Stomach (tissue), 9 donors: ENCODE data around the gene MYCBPAP. TPM values are rescaled to one million over a fixed set of nuclear protein-coding genes. Genes with fewer than 3 reads are reported as not detected.
A peak's percentile ranks its signal among the peaks of the same experiment; 100 is the strongest.
"Not testable (repeated sequence)": the region's sequence is repeated elsewhere in the genome, so short reads cannot be mapped to it uniquely, and the experiment has no call there.

Experiments
- DNase-seq, 2 donors: peaks; one replicate each; pipeline versions ENCODE4 v3.0.0 to v3.0.0-alpha.2; 2013 to 2019
- H3K27ac ChIP-seq, 5 donors: fragments of 200-600 bp in 4 of 5; sonication (generic) in 4 of 5; one replicate each; pipeline ENCODE4 v1.5.1; 2013 to 2019; ENCODE audit warnings: mild to moderate bottlenecking in 1 of 5, moderate library complexity in 1 of 5
- H3K27me3 ChIP-seq, 3 donors: fragments of 200-600 bp; sonication (generic); one replicate each; pipeline ENCODE4 v1.5.1; 2017 to 2019; ENCODE audit warnings: mixed run types in 1 of 3
- H3K36me3 ChIP-seq, 4 donors: fragments of 200-600 bp; sonication (generic); 1 replicate in 3 of 4; 2 replicates in 1 of 4; pipeline ENCODE4 v1.5.1; 2016 to 2019
- H3K4me1 ChIP-seq, 4 donors: fragments of 200-600 bp; sonication (generic); one replicate each; pipeline ENCODE4 v1.5.1; 2016 to 2019
- H3K4me3 ChIP-seq, 4 donors: fragments of 200-600 bp; sonication (generic) in 3 of 4; one replicate each; pipeline ENCODE4 v1.5.1; 2016 to 2019; ENCODE audit warnings: mild to moderate bottlenecking in 1 of 4
- H3K9me3 ChIP-seq, 4 donors: fragments of 200-600 bp; sonication (generic); one replicate each; pipeline ENCODE4 v1.5.1; 2016 to 2019
- EP300 ChIP-seq: sonication (generic); formaldehyde crosslinking; IDR thresholded peaks from one replicate; pipeline ENCODE4 v1.6.1; 2017; ENCODE audit warnings: antibody characterized with exemption
- POLR2A ChIP-seq, 4 donors: fragments of 450-650 bp; IDR thresholded peaks; one replicate each; pipeline ENCODE4 v1.6.1; 2016; ENCODE audit warnings: antibody characterized with exemption in 4 of 4, control low read depth in 2 of 4, mild to moderate bottlenecking in 1 of 4, moderate library complexity in 1 of 4
- POLR2AphosphoS5 ChIP-seq, 3 donors: sonication (generic); formaldehyde crosslinking; IDR thresholded peaks; one replicate each; pipeline ENCODE4 v1.6.1; 2016; ENCODE audit warnings: antibody characterized with exemption in 3 of 3
- WGBS, 5 donors: extraction: QIAGEN DNeasy Blood & Tissue Kit in 3 of 5; methylation state at CpG; one replicate each; pipeline versions ENCODE4 v1.1.5 to v1.1.7; 2013 to 2018; 5-methylcytosine and 5-hydroxymethylcytosine counted together
- intact Hi-C: fragments of 100-400 bp; cut with DNase I; formaldehyde crosslinking; loops from one replicate; pipeline ENCODE4 v1.15.1; 2023; ENCODE audit warnings: low total_unique reads
- polyA plus RNA-seq, 3 donors: library from polyadenylated mRNA; stranded (reverse); fragments of 200-250 nt; gene quantifications; one replicate each; pipeline ENCODE4 v1.2.3, GENCODE V29; 2013
- total RNA-seq, 5 donors: library from RNA; depleted of rRNA; stranded (reverse); fragments of >200 nt; gene quantifications; one replicate each; pipeline versions ENCODE4 v1.1.0 to v1.2.3, GENCODE V29; 2014 to 2016
- TF ChIP-seq, protein P1 (sequence below), 7 experiments: fragments of 450-650 bp in 4 of 7; fragments of 200-600 bp in 3 of 7; sonication (generic) in 3 of 7; IDR thresholded peaks; one replicate each; pipeline ENCODE4 v1.5.1; 2016 to 2019; ENCODE audit warnings: antibody characterized with exemption in 7 of 7, control low read depth in 2 of 7, mild to moderate bottlenecking in 1 of 7
- donor health status: healthy with polysubstance abuse.
- donor health status: Bipolar disorder and iron deficiency.
- donor health status: healthy.

MYCBPAP gene
- total and polyA plus RNA-seq, 8 donors = 0.25 to 2.7 (median 1.1) TPM; not detected in 3

DNA sequence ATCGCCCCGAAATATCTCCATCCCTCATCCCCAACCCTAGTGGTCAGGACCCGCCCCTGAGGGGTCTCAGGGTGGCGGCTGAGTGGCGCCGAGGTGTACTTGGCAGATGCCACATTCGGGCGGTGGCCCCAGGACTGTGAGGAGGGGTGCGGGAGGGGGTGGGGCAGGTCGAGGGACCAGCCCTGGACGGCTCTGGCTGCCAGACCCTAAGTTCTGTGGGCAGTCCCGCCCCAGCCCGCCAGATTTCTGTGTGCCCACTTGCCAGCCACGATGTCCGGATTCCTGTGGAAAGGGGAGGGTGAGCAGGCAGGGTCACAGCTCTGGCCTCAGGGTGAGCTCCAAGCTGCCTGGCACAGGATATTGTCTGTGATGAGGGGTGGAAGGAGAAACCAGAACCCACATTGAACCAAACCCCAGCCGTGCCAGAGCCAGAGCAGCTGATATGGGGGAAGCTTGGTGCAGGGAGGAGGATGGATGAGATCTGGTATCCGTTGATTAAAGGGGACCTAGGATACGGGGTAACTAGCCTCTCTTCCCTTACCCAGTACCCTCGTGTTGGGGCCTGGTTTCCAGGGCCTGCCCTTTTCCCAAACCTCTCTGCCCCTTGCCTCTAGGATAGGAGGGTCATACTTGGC lies 38.5 kb upstream of the MYCBPAP start:
- H3K36me3 ChIP-seq = peaks cover 0 to 48% (median 42%) of the 10 kb centered on the region in 4 donors
- H3K27ac ChIP-seq = no peak overlapping the region

DNA sequence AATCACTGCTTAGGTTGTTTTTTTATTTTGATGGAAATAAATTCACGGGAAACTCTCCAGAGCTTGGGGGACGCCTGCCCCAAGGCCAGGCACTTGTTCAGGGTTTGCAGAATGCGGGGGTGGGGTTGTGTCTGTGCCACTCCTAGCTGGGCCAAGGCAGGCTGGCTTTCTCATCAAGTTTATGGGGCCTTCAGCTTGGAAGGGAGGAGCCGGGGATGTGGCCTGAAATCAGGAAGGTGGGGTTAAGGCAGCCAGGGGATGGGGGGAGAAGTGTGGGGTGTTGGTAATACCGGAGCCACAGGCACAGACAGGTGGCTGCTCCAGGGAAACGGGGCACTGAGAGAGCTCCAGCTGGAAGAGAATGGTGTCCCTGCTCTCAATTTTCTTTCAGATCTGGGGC lies 37.8 kb upstream of the MYCBPAP start:
- H3K4me3 ChIP-seq = no peak overlapping the region
- no peak overlapping the region for H3K27ac ChIP-seq
- intact Hi-C loops = loop anchor here (10.0 kb wide), 1 partner anchor 106 kb away; no protein-coding TSS in a partner anchor
- no peak for DNase-seq
- H3K9me3 ChIP-seq = no peaks in the 10 kb centered on the region
- TF ChIP-seq POLR2A (IDR thresholded peaks at IDR 0.05) (no peak), POLR2AphosphoS5 (IDR thresholded peaks at IDR 0.05) (no peak), EP300 (no peak)
- TF ChIP-seq, protein P1, sequence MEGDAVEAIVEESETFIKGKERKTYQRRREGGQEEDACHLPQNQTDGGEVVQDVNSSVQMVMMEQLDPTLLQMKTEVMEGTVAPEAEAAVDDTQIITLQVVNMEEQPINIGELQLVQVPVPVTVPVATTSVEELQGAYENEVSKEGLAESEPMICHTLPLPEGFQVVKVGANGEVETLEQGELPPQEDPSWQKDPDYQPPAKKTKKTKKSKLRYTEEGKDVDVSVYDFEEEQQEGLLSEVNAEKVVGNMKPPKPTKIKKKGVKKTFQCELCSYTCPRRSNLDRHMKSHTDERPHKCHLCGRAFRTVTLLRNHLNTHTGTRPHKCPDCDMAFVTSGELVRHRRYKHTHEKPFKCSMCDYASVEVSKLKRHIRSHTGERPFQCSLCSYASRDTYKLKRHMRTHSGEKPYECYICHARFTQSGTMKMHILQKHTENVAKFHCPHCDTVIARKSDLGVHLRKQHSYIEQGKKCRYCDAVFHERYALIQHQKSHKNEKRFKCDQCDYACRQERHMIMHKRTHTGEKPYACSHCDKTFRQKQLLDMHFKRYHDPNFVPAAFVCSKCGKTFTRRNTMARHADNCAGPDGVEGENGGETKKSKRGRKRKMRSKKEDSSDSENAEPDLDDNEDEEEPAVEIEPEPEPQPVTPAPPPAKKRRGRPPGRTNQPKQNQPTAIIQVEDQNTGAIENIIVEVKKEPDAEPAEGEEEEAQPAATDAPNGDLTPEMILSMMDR (IDR thresholded peaks at IDR 0.05) = no peak
- H3K27me3 ChIP-seq = peaks cover 0 to 35% (median 12%) of the 10 kb centered on the region in 3 donors
- peaks cover 0 to 44% (median 36%) of the 10 kb centered on the region in 4 donors for H3K36me3 ChIP-seq
- WGBS, 5 donors = 71 to 87% (median 85%) methylated on average over 6 of the region's 6 CpGs
- H3K4me1 ChIP-seq = peaks cover 31 to 37% (median 35%) of the 10 kb centered on the region in 4 donors

More for the DNA sequence above, 38.5 kb upstream of the MYCBPAP start:
- peaks cover 0 to 35% (median 12%) of the 10 kb centered on the region in 3 donors for H3K27me3 ChIP-seq
- WGBS, 5 donors = 60 to 77% (median 68%) methylated on average over 17 to 19 of the region's 19 CpGs
- no peak for TF ChIP-seq POLR2A (IDR thresholded peaks at IDR 0.05)
- TF ChIP-seq POLR2AphosphoS5 (IDR thresholded peaks at IDR 0.05) = no peak
- no peak for TF ChIP-seq EP300
- TF ChIP-seq, protein P1 (IDR thresholded peaks at IDR 0.05) = no peak
- no peaks in the 10 kb centered on the region for H3K9me3 ChIP-seq
- H3K4me3 ChIP-seq = peak overlapping the region in 1 of 4 donors; percentile 42
- no peak for DNase-seq
- intact Hi-C loops = loop anchor here (10.0 kb wide), 1 partner anchor 105 kb away; no protein-coding TSS in a partner anchor
- peaks cover 31 to 40% (median 34%) of the 10 kb centered on the region in 4 donors for H3K4me1 ChIP-seq

DNA sequence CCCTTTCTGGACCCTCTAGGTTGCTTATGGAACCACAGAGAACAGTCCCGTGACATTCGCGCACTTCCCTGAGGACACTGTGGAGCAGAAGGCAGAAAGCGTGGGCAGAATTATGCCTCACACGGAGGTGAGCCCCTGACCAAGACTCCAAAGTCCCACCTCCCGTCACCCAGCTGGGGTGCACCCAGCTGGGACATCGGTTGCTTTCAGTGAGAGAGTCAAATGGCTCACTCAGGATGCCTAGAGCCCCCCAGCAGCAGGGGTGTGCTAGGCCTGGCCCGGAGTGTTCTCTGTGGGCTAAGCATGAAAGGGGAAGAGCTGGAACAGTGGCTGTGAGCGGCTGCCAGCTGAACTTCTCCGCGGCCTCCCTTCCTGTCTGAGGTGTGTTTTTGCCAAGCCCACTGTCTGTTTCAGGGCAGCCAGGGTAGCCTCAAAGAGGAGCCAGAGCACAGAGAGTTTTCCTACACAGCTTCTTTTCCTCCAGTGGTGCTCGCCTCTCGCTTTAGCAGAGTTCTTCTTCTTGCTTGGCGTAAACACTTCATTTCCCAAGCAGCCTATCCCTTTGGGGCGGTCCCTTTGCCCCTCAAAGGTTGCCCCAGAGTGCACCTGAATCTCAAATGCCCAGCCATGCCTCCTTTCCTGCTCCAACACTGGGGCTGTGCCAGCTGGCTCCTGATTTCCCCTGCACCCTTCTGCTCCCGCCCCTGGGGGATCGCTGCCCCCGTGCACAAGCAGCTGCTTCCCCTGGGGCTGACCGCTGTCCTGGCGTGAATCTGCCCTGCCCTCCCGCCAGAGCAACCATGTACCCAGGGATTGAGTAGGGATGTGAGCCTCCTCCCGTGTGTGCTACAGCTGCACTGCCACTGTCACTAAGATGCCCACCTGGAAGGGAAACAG lies 37.0 kb upstream of the MYCBPAP start:
- WGBS, 5 donors = 80 to 90% (median 87%) methylated on average over 19 to 22 of the region's 22 CpGs
- TF ChIP-seq POLR2AphosphoS5 (IDR thresholded peaks at IDR 0.05) (no peak), EP300 (no peak)
- TF ChIP-seq, protein P1 (IDR thresholded peaks at IDR 0.05) = no peak
- no peaks in the 10 kb centered on the region for H3K9me3 ChIP-seq
- H3K4me3 ChIP-seq = no peak overlapping the region
- no peak for DNase-seq
- H3K27ac ChIP-seq = no peak overlapping the region
- intact Hi-C loops = loop anchor here (10.0 kb wide), 1 partner anchor 106 kb away; no protein-coding TSS in a partner anchor
- H3K4me1 ChIP-seq = peaks cover 31 to 36% (median 35%) of the 10 kb centered on the region in 4 donors
- peaks cover 0 to 43% (median 35%) of the 10 kb centered on the region in 4 donors for H3K36me3 ChIP-seq
- peaks cover 0 to 35% (median 12%) of the 10 kb centered on the region in 3 donors for H3K27me3 ChIP-seq

DNA sequence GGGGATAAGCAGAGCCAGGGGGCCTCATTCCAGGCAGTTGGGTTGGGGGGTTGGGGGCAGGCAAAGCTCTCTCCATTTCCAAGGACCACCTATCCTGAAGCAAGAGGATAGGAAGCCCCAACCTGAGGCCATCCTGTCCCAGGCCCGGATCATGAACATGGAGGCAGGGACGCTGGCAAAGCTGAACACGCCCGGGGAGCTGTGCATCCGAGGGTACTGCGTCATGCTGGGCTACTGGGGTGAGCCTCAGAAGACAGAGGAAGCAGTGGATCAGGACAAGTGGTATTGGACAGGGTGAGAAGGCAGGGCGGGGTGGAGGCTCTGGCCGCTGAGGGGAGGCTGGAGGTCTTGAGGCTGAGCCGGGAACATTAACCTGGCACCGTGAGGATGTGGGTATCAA lies 36.0 kb upstream of the MYCBPAP start:
- H3K4me1 ChIP-seq = peaks cover 24 to 26% (median 25%) of the 10 kb centered on the region in 4 donors
- H3K27ac ChIP-seq = no peak overlapping the region
- intact Hi-C loops = loop anchor here (10.0 kb wide), 1 partner anchor 107 kb away; no protein-coding TSS in a partner anchor
- no peak overlapping the region for H3K4me3 ChIP-seq
- peaks cover 0 to 27% (median 12%) of the 10 kb centered on the region in 3 donors for H3K27me3 ChIP-seq
- peaks cover 0 to 43% (median 35%) of the 10 kb centered on the region in 4 donors for H3K36me3 ChIP-seq
- 95 to 97% (median 95%) methylated on average over 10 of the region's 10 CpGs for WGBS, 5 donors
- no peaks in the 10 kb centered on the region for H3K9me3 ChIP-seq
- no peak for DNase-seq
- TF ChIP-seq POLR2AphosphoS5 (IDR thresholded peaks at IDR 0.05) (no peak), POLR2A (IDR thresholded peaks at IDR 0.05) (no peak), EP300 (no peak)
- TF ChIP-seq, protein P1 (IDR thresholded peaks at IDR 0.05) = no peak

DNA sequence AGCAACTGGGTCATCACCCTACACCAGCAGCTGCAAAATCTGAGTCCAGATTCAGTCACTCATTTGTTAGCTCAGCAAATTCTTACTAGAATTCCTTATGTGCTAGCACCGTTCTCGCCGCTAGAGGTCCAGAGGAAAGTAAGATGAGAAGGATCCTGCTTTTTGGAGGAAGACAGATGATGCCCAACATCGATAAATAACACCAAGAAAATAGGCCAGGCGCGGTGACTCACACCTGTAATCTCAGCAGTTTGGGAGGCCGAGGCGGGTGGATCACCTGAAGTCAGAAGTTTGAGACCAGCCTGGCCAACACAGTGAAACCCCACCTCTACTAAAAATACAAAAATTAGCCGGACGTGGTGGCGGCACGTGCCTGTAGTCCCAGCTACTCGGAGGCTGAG lies 35.5 kb upstream of the MYCBPAP start:
- H3K4me1 ChIP-seq = peaks cover 19 to 27% (median 23%) of the 10 kb centered on the region in 4 donors
- WGBS, 5 donors = 78 to 94% (median 87%) methylated on average over 13 of the region's 13 CpGs
- not testable (repeated sequence) for H3K27ac ChIP-seq, H3K4me3 ChIP-seq, DNase-seq, H3K9me3 ChIP-seq
- intact Hi-C loops = loop anchor here (10.0 kb wide), 1 partner anchor 108 kb away; no protein-coding TSS in a partner anchor
- H3K27me3 ChIP-seq = peaks cover 0 to 22% (median 12%) of the 10 kb centered on the region in 3 donors
- peaks cover 0 to 43% (median 35%) of the 10 kb centered on the region in 4 donors for H3K36me3 ChIP-seq
